ENCODE data around the gene EHMT1. TPM values are rescaled to one million over a fixed set of nuclear protein-coding genes. Genes with fewer than 3 reads are reported as not detected.

Gene EHMT1
- polyA plus RNA-seq, 3 donors = 10.1 to 46.5 (median 15.0) TPM

- Histone ChIP-seq H3K27ac (ENCODE audit: low read depth in 1 of 2, low read length in 2 of 2) (no peak overlapping the region), H3K79me2 (ENCODE audit: insufficient read depth, low read length) (peaks cover 75% of the 10 kb centered on the region), H3K4me1 (ENCODE audit: control insufficient read depth in 1 of 2, insufficient read depth in 2 of 2, low read length in 2 of 2) (no peaks in the 10 kb centered on the region), H3K4me3 (replicated peaks in 1 of 3; ENCODE audit: low read depth in 2 of 3, low read length in 3 of 3) (no peak overlapping the region), H3K4me2 (replicated peaks; ENCODE audit: extremely low read depth, low read length, poor library complexity, severe bottlenecking) (no peak overlapping the region), H3K9ac (ENCODE audit: insufficient read depth, low read length, poor library complexity, severe bottlenecking) (no peak overlapping the region), H3K9me3 (replicated peaks in 1 of 2; ENCODE audit: control insufficient read depth in 1 of 2, insufficient read depth in 1 of 2, low read length in 2 of 2) (peaks cover 0 to 12% of the 10 kb centered on the region in 2 donors), H3K36me3 (replicated peaks in 1 of 2; ENCODE audit: control insufficient read depth in 1 of 2, insufficient read depth in 2 of 2, low read length in 2 of 2) (peaks cover 19 to 42% of the 10 kb centered on the region in 2 donors), H2AFZ (ENCODE audit: insufficient read depth, low read depth, low read length, poor library complexity, severe bottlenecking) (no peak overlapping the region), H3K27me3 (ENCODE audit: control insufficient read depth in 2 of 2, insufficient read depth in 2 of 2, low read length in 2 of 2) (no peaks in the 10 kb centered on the region), H4K20me1 (ENCODE audit: insufficient read depth, low read length) (peaks cover 78% of the 10 kb centered on the region)
- no peak for TF ChIP-seq CTCF (IDR thresholded peaks at IDR 0.05)
- WGBS (ENCODE audit: insufficient coverage) = over 99% methylated on average over 11 of the region's 11 CpGs
- Mint-ChIP-seq H3K9me3 (peaks cover 7 to 17% (median 12%) of the 10 kb centered on the region in 7 donors), H3K36me3 (peaks cover 28 to 52% of the 10 kb centered on the region in 2 donors), H3K4me3 (no peak overlapping the region), H3K27me3 (ENCODE audit: low read depth in 3 of 3) (peaks cover 0 to 1% (median 0%) of the 10 kb centered on the region in 3 donors), H3K27ac (peak overlapping the region in 2 of 7 donors; percentile 6 to 59), H3K4me1 (peaks cover 19% of the 10 kb centered on the region)
- no peak for DNase-seq
- intact Hi-C loops (cut with micrococcal nuclease) = no loop called here
These were observed 89.9 kb downstream of the EHMT1 start for GRCh38 chr9:137708590-137709284.

GRCh38 chr9:137709411-137710101 is 90.8 kb downstream of the EHMT1 start:
- no peak overlapping the region for H3K4me2 ChIP-seq (replicated peaks; ENCODE audit: extremely low read depth, low read length, poor library complexity, severe bottlenecking)
- no peak overlapping the region for H2AFZ ChIP-seq (ENCODE audit: insufficient read depth, low read depth, low read length, poor library complexity, severe bottlenecking)
- Mint-ChIP-seq H3K9me3 (peaks cover 11 to 24% (median 18%) of the 10 kb centered on the region in 7 donors), H3K27me3 (ENCODE audit: low read depth in 3 of 3) (peaks cover 0 to 1% (median 0%) of the 10 kb centered on the region in 3 donors), H3K36me3 (peaks cover 32 to 59% of the 10 kb centered on the region in 2 donors), H3K4me1 (peaks cover 15% of the 10 kb centered on the region), H3K27ac (peak overlapping the region in 1 of 7 donors; percentile 42), H3K4me3 (no peak overlapping the region)
- DNase-seq = no peak
- H3K9ac ChIP-seq (ENCODE audit: insufficient read depth, low read length, poor library complexity, severe bottlenecking) = no peak overlapping the region
- no peaks in the 10 kb centered on the region for H3K27me3 ChIP-seq (ENCODE audit: control insufficient read depth in 2 of 2, insufficient read depth in 2 of 2, low read length in 2 of 2)
- no peak for TF ChIP-seq CTCF (IDR thresholded peaks at IDR 0.05)
- peaks cover 73% of the 10 kb centered on the region for H3K79me2 ChIP-seq (ENCODE audit: insufficient read depth, low read length)
- peaks cover 71% of the 10 kb centered on the region for H4K20me1 ChIP-seq (ENCODE audit: insufficient read depth, low read length)
- H3K27ac ChIP-seq (ENCODE audit: low read depth in 1 of 2, low read length in 2 of 2) = no peak overlapping the region
- no peak overlapping the region for H3K4me3 ChIP-seq (replicated peaks in 1 of 3; ENCODE audit: low read depth in 2 of 3, low read length in 3 of 3)
- 99% methylated on average over 11 of the region's 14 CpGs for WGBS (ENCODE audit: insufficient coverage)
- H3K9me3 ChIP-seq (replicated peaks in 1 of 2; ENCODE audit: control insufficient read depth in 1 of 2, insufficient read depth in 1 of 2, low read length in 2 of 2) = peaks cover 8 to 15% of the 10 kb centered on the region in 2 donors
- intact Hi-C loops (cut with micrococcal nuclease) = no loop called here
- H3K36me3 ChIP-seq (replicated peaks in 1 of 2; ENCODE audit: control insufficient read depth in 1 of 2, insufficient read depth in 2 of 2, low read length in 2 of 2) = peaks cover 22 to 50% of the 10 kb centered on the region in 2 donors
- H3K4me1 ChIP-seq (ENCODE audit: control insufficient read depth in 1 of 2, insufficient read depth in 2 of 2, low read length in 2 of 2) = no peaks in the 10 kb centered on the region
